Liver (tissue), 3 donors: ENCODE data around the gene CECR2.

Experiments used
- GABPA ChIP-seq, 2 donors: IDR thresholded peaks in 1 of 2; conservative IDR thresholded peaks in 1 of 2; 2 replicates each; pipeline ENCODE4 v1.6.1; 2016; ENCODE audit warnings: antibody characterized with exemption in 2 of 2, mild to moderate bottlenecking in 1 of 2, moderate library complexity in 1 of 2
- RAD21 ChIP-seq, 2 donors: IDR thresholded peaks; 2 replicates each; pipeline ENCODE4 v1.6.1; 2016; ENCODE audit warnings: antibody characterized with exemption in 2 of 2, mild to moderate bottlenecking in 2 of 2
- SP1 ChIP-seq: IDR thresholded peaks from 2 replicates; pipeline ENCODE4 v1.6.1; 2018; ENCODE audit warnings: antibody characterized with exemption, mild to moderate bottlenecking
- TAF1 ChIP-seq: conservative IDR thresholded peaks from 2 replicates; pipeline ENCODE4 v1.6.1; 2016; ENCODE audit warnings: antibody characterized with exemption, mild to moderate bottlenecking
- TF ChIP-seq, protein P1 (sequence below): IDR thresholded peaks from 2 replicates; pipeline ENCODE4 v1.6.1; 2016; ENCODE audit warnings: antibody characterized with exemption
- TF ChIP-seq, protein P2 (sequence below): fragments of 150-350 bp; IDR thresholded peaks from 2 replicates; pipeline ENCODE4 v1.5.1; 2017; ENCODE audit warnings: improper control_type of control experiment, low read depth, low read length; ENCODE audit not compliant: missing input control
- TF ChIP-seq, protein P3 (sequence below): IDR thresholded peaks from 2 replicates; pipeline ENCODE4 v1.6.1; 2016; ENCODE audit warnings: antibody characterized with exemption
- donor health status: healthy.
- donor health status: healthy.

DNA sequence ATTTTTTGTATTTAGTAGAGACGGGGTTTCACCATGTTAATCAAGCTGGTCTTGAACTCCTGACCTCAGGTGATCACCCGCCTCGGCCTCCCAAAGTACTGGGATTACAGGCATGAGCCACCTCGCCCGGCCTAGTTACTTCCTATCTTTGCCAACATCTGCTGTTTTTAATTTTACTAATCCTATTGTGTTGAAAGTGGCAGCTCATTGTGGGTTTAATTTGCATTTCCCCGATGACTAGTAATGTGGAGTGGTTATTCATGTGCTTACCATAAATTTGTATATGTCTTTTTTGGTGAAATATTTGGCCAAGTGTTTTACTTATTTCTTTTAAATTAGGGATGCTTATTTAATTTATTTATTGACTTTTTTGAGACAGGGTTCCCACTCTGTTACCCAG, 119.8 kb downstream of the CECR2 start:
- TF ChIP-seq, protein P1, sequence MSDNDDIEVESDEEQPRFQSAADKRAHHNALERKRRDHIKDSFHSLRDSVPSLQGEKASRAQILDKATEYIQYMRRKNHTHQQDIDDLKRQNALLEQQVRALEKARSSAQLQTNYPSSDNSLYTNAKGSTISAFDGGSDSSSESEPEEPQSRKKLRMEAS = no peak
- TF ChIP-seq, protein P2, sequence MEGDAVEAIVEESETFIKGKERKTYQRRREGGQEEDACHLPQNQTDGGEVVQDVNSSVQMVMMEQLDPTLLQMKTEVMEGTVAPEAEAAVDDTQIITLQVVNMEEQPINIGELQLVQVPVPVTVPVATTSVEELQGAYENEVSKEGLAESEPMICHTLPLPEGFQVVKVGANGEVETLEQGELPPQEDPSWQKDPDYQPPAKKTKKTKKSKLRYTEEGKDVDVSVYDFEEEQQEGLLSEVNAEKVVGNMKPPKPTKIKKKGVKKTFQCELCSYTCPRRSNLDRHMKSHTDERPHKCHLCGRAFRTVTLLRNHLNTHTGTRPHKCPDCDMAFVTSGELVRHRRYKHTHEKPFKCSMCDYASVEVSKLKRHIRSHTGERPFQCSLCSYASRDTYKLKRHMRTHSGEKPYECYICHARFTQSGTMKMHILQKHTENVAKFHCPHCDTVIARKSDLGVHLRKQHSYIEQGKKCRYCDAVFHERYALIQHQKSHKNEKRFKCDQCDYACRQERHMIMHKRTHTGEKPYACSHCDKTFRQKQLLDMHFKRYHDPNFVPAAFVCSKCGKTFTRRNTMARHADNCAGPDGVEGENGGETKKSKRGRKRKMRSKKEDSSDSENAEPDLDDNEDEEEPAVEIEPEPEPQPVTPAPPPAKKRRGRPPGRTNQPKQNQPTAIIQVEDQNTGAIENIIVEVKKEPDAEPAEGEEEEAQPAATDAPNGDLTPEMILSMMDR = no peak
- TF ChIP-seq RAD21 (IDR thresholded peaks at IDR 0.05) (no peak), GABPA (IDR thresholded peaks at IDR 0.05 in 1 of 2, conservative IDR thresholded peaks at IDR 0.05 in 1 of 2) (no peak), TAF1 (no peak), SP1 (no peak)
- TF ChIP-seq, protein P3, sequence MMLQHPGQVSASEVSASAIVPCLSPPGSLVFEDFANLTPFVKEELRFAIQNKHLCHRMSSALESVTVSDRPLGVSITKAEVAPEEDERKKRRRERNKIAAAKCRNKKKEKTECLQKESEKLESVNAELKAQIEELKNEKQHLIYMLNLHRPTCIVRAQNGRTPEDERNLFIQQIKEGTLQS = no peak
